Measurements from ENCODE around the gene TNIK. TPM values are rescaled to one million over a fixed set of nuclear protein-coding genes. Genes with fewer than 3 reads are reported as not detected.
A peak's percentile ranks its signal among the peaks of the same experiment; 100 is the strongest.

The TNIK gene
- total RNA-seq, 1 donor from 2014 or later = 35.3 TPM

GRCh38 chr3:171323938-171324536, 136.2 kb downstream of the TNIK start:
- peaks cover 10% of the 10 kb centered on the region for H3K4me1 ChIP-seq
- H3K9me3 ChIP-seq = no peaks in the 10 kb centered on the region
- H3K36me3 ChIP-seq = no peaks in the 10 kb centered on the region
- no peak overlapping the region for H3K4me3 ChIP-seq
- TF ChIP-seq CTCF (IDR thresholded peaks at IDR 0.05) = no peak
- ATAC-seq (no peak), DNase-seq (no peak)
- H3K27me3 ChIP-seq = no peaks in the 10 kb centered on the region
- H3K27ac ChIP-seq = no peak overlapping the region
- intact Hi-C loops (cut with DNase I) = no loop called here

- DNase-seq (no peak), ATAC-seq (no peak)
- no peak for TF ChIP-seq CTCF (IDR thresholded peaks at IDR 0.05)
- H3K27me3 ChIP-seq = no peaks in the 10 kb centered on the region
- intact Hi-C loops (cut with DNase I) = no loop called here
- H3K4me3 ChIP-seq = no peak overlapping the region
- no peak overlapping the region for H3K27ac ChIP-seq
- no peaks in the 10 kb centered on the region for H3K36me3 ChIP-seq
- no peaks in the 10 kb centered on the region for H3K9me3 ChIP-seq
- H3K4me1 ChIP-seq = no peaks in the 10 kb centered on the region
Observed at GRCh38 chr3:171321559-171322360, 138.4 kb downstream of the TNIK start.

GRCh38 chr3:171320750-171321558, 139.3 kb downstream of the TNIK start:
- intact Hi-C loops (cut with DNase I) = no loop called here
- peak; percentile 92 for ATAC-seq
- Histone ChIP-seq H3K36me3 (no peaks in the 10 kb centered on the region), H3K4me1 (no peaks in the 10 kb centered on the region), H3K27ac (no peak overlapping the region), H3K4me3 (no peak overlapping the region), H3K9me3 (no peaks in the 10 kb centered on the region), H3K27me3 (no peaks in the 10 kb centered on the region)
- DNase-seq = no peak
- TF ChIP-seq CTCF (IDR thresholded peaks at IDR 0.05) = no peak

- intact Hi-C loops (cut with DNase I) = no loop called here
- TF ChIP-seq CTCF (IDR thresholded peaks at IDR 0.05) = no peak
- H3K9me3 ChIP-seq = no peaks in the 10 kb centered on the region
- ATAC-seq = no peak
- H3K4me3 ChIP-seq = no peak overlapping the region
- DNase-seq = no peak
- H3K27ac ChIP-seq = no peak overlapping the region
- no peaks in the 10 kb centered on the region for H3K27me3 ChIP-seq
- no peaks in the 10 kb centered on the region for H3K36me3 ChIP-seq
- no peaks in the 10 kb centered on the region for H3K4me1 ChIP-seq
Observed at GRCh38 chr3:171317171-171317570, 143.0 kb downstream of the TNIK start.

GRCh38 chr3:171315919-171316318, 144.3 kb downstream of the TNIK start:
- DNase-seq (no peak), ATAC-seq (no peak)
- no peaks in the 10 kb centered on the region for H3K9me3 ChIP-seq
- no peak overlapping the region for H3K27ac ChIP-seq
- intact Hi-C loops (cut with DNase I) = no loop called here
- no peak overlapping the region for H3K4me3 ChIP-seq
- no peak for TF ChIP-seq CTCF (IDR thresholded peaks at IDR 0.05)
- no peaks in the 10 kb centered on the region for H3K36me3 ChIP-seq
- no peaks in the 10 kb centered on the region for H3K4me1 ChIP-seq
- no peaks in the 10 kb centered on the region for H3K27me3 ChIP-seq

All from upper lobe of right lung (tissue), 1 donor.